GM19099 (cell line): ENCODE data around the gene KYAT1.

Experiments used
- POLR2A ChIP-seq: IDR thresholded peaks from 3 replicates; pipeline ENCODE4 v1.6.1; 2011; ENCODE audit warnings: low read depth; ENCODE audit not compliant: insufficient read length; ENCODE audit errors: extremely low read depth

The KYAT1 gene

DNA sequence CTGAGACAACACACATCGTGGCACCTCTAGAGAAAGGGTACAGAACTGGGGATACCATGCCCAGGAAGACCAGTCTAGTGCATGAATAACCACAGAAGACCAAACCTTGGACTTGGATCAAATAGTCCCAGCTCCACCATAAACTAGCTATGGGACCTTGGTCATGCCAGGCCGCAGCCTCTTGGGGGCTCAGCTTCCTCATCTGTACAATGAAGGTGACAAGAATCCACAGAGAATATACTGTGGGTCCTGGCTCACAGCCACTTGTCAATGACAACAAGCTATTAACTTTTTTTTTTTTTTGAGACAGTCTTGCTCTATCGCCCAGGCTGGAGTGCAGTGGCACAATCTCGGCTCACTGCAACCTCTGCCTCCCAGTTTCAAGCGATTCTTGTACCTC lies 3.9 kb downstream of the KYAT1 start:
- TF ChIP-seq POLR2A, result no peak

DNA sequence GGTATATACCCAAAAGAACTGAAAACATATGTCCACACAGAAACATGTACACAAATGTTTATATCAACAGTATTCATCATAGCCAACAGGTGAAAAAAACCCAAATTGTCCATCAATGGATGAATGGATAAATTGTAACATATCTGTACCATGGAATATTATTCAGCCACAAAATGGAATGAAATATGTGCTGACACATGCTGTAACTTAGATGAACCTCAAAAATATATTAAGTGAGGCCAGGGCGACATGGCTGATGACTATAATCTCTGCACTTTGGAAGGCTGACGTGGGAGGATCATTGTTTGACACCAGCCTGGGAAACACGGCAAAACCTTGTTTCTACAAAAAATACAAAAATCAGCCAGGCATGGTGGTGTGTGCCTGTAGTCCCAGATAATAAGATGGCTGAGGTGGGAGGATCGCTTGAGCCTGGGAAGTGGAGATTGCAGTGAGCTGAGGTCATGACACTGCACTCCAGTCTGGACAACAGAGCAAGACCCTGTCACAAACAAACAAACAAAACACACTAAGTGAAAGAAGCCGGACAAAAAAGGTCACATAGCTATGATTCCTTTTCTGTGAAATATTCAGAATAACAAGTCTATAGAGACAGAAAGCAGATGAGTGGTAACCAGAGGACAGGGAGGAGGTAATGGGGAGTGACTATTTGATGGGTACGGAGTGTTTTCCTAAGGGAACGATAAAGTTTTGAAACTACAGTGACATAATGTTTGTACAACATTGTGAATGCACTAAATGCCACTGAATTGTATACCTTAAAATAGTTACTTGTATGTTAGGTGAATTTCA lies 11.4 kb downstream of the KYAT1 start:
- TF ChIP-seq POLR2A, result no peak

- TF ChIP-seq POLR2A, result no peak
Observed at GRCh38 chr9:128863647-128864046, 18.1 kb downstream of the KYAT1 start.

DNA sequence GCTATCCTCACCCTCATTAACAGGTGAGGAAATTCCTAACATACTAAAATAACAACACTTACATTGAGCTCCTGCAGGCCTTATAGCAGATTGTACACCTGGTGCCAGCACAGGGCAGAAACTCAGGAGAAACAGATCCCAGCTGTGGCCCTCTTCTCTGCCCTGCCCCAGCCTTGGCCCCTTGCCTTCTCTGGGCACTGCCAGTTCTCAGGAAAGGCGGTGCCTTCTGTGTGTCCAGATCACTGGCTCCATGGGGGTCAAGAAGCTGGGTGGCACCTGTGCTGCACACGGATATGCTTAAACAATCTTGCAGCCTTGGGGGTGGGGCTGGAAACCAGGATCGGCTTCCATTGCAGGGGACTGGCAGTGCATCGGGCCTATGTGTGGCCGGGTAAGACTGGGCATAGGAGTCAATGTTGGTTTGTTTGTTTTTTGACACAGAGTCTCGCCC lies 19.3 kb downstream of the KYAT1 start:
- TF ChIP-seq POLR2A, result no peak

GRCh38 chr9:128861501-128861900 lies 20.2 kb downstream of the KYAT1 start:
- TF ChIP-seq POLR2A, result no peak

GRCh38 chr9:128860937-128861336 lies 20.8 kb downstream of the KYAT1 start:
- TF ChIP-seq POLR2A, result no peak

- TF ChIP-seq POLR2A, result no peak
Observed at GRCh38 chr9:128847803-128848202, 33.9 kb downstream of the KYAT1 start.

DNA sequence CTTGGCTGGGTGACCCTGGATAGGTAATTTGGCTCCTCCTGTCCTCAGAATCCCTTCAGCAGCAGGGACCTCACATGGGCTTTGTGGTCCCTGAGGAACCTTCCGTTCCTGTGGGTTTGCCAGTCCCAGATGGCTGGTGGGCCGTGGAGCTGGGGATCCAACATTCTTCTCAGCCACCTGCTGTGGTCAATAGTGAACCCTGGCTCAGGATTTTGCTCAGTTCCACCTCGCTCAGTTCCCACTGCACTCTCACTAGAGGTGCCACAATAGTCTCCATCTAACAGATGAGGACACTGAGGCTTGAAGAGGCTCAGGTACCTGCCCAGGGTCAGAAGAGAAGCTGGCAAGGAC lies 35.1 kb downstream of the KYAT1 start:
- TF ChIP-seq POLR2A, result no peak

GRCh38 chr9:128845186-128845931 lies 36.4 kb downstream of the KYAT1 start:
- TF ChIP-seq POLR2A, result no peak

- TF ChIP-seq POLR2A, result no peak
Observed at GRCh38 chr9:128841694-128842492, 39.9 kb downstream of the KYAT1 start.

DNA sequence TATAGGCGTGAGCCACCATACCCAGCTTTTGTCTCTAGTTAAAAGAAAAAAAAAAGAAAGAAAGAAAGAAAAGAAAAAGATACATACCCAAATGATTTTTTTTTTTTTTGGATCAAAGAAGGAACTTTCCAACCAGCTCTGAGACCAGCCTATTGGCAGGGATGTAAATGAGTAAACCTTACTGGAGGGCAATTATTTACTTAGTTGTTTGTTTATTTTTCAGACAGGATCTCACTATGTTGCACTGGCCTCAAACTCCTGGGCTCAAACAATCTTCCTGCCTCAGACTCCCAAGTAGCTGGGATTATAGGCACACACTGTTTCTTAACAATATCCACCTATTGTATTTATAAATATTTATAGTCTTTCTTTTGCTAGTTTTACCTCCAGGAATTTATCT lies 41.2 kb downstream of the KYAT1 start:
- no peak for TF ChIP-seq POLR2A

DNA sequence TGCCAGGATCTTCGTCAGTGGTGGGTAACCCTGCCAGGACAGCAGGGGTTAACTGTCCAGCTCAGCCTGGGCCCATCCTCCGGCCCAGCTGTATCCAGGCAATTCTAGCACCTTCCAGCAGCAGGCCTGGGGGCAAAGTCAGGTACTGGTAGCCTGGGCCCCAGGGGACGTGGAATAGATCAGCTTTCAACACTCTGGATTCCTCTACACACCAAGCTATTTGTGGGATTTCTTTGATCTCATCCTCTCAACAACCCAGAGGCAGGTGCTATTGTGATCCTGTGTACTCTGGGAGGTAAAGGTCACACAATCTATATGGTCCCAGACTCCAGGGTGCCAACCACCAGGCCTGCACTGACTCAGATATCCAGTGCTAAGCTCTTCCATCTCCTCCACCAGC lies 43.4 kb downstream of the KYAT1 start:
- no peak for TF ChIP-seq POLR2A

GRCh38 chr9:128836509-128837145 lies 45.1 kb downstream of the KYAT1 start:
- TF ChIP-seq POLR2A, result no peak

- no peak for TF ChIP-seq POLR2A
Observed at GRCh38 chr9:128835246-128836210, 46.2 kb downstream of the KYAT1 start.
